ENCODE results near the gene RAB33A.
A peak's percentile ranks its signal among the peaks of the same experiment; 100 is the strongest.
"Not testable (repeated sequence)": the region's sequence is repeated elsewhere in the genome, so short reads cannot be mapped to it uniquely, and the experiment has no call there.

Gene RAB33A

DNA sequence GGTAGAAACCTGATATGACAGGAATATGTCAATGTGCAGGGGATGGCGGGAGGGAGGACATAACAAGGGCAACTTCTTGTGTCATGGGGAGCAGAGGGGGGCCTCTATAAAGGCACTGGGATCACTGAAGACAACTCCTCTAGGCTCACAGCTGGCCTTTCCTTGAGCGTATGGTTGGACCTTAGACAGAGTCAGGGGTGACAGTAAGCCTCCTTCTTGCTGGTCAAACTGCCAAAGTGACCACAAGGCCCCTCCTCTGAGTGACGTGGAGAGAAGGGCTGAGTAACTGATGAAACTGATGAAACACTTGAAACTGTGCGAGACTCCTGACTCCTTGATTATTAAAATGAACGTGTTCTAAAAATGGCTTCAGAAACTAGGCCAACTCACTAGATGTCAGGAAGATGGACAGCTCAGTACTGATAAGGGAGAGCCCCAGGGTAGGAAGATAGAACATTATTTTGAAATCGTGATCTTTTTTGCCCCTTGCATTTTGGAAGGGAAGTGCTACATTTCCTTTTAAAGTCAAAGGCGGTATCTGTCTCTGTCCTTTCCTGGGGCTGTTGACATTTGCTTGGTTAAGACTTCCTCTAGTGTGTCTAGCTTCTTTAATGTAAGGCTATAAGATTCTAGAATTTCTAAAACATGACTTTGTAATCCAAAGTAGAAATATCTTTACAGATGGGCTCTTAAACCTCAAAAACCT, 1.6 kb downstream of the RAB33A start:
- DNase-seq = peak; percentile 31

DNA sequence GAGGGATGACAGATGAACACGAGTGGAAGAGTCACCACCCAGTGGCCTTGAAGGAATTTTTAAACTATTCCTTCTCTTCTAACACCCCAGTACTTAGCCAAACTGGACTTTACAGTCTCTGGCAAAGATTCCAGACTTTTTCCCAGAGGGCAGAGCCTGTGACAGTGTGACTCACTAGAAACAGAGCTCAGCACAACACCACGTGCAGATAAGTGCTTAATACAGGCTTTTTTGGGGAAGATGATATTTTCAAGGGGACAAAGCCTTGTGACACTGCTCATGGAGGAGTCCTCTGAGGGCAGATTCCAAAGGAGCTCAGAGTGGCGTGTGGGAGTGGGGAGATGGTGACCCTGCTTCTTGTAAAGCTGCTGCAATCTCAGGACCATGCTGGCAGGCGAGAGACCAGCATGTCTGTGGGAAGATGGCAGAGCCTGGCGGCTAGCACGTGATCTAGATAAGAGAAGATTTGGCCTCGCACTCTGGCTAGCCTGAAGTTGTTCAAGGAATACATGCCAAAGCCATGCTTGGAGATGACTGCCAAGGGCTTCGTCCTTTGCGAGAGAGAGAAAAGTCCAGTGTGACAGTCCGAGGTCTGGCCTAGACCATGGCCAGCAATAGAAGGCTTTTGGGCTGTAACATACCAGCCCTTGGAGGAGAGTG, 2.4 kb downstream of the RAB33A start:
- no peak for DNase-seq

DNA sequence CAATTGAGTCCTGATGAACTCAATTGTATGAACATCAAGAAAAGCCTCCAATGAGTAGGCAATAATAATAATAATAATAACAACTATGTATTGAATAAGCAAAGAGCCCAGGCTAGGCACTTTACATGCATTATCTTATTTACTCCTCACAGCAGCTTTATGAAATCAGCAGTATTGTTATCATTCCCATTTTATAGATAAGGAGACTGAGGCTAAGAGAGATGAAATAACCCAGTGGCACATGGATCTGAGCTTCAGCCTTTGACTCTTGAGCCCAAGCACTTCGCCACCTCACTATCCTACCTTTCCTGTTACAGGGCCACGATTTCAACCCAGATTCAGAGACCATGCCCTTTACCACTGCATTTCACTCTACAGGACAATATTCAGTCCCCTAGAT, 3.2 kb downstream of the RAB33A start:
- DNase-seq = no peak

DNA sequence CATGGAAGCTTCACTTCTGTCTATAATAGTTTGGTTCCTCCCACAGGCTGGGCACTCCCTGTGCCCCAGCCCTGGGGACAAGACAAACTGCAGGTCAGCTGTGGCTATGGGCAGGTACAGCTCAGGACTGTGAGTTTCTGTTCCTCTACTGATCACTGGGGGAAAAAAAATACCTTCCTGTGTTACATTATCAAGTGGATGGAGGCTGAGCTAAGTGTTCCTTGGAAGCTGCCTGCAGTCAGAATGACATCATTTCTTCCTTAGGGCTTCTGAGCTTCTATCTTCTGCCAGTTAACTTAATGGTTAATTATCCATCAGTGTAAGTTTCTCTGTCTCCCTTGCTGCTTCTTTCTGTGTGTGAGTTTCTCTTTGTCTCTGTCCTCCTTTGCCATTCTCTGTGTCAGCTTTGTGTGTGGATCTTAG, 4.6 kb downstream of the RAB33A start:
- DNase-seq = no peak

DNA sequence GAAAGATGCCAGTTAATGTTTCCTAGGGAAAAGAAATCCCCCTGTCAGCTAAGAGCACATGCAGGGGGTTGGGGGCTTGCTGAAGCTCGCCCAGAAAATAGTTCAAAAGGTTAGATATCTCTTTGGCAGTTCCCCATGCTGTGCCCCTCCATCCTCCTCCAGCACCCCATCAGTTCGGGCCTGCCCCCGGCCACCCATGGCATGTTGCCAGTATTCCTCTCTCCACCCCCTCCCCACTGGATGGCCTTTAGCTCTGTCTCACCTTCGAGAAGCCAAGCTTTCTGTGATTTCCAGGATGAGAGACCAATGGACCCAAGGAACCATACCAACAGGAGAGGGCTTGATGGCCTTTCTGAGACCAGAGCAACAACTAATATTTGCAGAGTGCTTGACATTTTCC, 5.2 kb downstream of the RAB33A start:
- DNase-seq = no peak

DNA sequence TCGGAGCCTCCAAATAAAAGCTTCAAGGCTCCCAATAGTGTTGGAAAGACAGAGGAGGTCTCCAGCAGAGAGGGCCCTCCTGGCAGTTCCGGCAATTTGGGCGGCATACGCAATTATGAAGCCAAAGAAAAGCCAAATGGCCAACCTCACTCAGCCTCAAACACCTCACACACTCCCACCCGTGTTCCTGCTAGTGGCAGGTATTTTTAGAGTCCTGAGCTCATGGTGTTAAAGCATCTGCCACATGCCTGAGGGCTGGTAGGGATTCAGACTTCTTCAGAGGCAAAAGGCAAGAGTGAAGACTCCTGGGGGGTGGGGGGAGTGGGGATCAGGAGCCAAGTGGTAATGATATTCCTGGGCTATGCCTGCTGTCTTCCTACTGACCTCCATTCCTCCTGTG, 7.4 kb downstream of the RAB33A start:
- no peak for DNase-seq

DNA sequence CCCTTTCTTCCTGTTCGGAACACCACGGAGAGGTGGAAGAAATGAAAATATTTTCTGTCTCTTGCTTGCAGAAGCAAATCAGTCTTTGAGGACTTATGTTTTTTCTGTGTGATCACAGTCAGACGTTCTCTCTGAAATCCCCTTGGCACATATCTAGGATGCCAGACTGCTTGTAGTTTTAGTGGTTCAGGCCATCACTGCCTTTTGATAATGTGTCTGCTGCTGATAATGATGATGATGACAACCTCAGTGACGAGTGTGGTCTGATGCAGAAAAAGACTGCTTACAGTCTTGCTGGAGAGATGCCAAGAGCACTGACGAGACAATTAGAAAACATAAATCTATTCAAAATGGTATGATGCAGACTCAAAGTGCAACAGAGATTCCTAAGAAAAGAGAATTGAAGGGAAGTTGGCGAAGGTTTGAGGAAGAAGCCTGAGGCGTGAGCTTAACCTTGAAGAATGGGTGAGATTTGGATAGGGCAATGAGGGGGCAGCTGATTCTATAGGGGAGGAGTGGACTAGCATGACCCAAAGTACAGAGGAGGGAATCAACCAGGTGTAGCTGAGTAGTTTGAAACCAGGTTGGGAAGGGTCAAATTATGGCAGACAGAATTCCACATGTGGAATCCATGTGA, 7.9 kb downstream of the RAB33A start:
- DNase-seq = no peak

DNA sequence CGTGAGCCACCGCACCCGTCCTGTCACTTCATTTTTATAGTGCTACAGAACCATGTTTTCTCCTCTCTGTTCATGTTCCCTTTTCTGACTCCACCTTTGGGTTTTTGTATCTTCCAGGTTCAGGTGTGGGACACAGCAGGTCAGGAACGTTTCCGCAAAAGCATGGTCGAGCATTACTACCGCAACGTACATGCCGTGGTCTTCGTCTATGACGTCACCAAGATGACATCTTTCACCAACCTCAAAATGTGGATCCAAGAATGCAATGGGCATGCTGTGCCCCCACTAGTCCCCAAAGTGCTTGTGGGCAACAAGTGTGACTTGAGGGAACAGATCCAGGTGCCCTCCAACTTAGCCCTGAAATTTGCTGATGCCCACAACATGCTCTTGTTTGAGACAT, 12.4 kb downstream of the RAB33A start:
- DNase-seq = no peak

DNA sequence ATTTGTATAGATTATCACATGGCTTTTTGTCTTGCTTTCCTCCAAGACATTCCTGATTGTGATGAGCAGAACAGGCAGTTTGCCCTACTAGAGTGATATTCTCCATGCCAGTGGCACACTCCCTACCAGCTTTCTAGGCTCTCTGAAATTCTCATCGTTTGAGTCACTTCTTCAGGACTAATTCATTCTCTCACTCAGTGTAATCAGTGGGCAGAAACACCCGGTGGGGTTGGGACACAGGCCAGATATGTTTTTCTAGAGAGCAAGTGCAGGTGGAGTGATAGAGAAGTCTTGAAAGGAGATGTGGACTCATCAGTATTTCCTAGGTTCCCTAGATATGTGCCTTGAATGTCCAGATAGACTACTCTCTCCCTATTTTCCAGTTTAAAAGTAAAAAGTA, 13.1 kb downstream of the RAB33A start:
- DNase-seq = no peak

DNA sequence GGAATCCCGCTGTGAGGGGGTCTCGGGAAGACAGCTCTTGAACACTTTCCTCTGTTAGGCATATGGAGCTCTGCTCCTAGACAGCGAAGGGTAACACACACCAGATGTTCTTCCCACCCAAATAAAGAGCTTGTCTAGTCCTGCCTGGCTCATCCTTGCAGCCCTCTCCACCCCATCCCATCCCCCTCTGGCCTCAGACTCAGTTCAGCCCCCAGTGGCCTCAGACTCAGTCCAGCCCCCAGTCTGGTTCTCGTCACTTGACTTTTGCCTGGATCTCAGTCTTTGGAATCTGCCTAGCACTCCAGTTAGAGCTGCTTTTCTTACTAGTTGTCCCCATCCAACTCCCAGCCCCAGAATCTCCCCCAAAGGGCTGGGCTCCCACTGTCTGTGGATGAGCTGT, 14.9 kb downstream of the RAB33A start:
- DNase-seq = no peak

DNA sequence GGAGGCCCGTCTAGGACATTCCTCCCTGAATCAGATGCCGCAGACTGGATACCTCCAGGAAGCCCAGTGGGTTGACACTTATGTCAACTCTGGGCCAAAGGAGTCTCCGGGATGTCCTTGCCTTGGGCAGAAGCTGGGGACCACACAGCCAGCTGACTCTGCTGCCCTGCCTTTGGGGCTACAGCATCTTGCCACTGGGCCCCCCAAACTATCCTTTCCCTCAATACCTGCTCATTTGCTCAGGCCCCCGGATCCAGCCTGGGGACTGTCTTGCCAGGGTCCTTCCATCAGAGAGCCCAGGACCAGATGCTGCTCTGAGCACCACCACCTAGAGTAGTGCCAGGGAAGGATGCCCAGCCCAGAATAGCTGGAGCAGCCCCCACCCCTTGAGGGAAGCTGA, 19.0 kb downstream of the RAB33A start:
- DNase-seq = no peak

DNA sequence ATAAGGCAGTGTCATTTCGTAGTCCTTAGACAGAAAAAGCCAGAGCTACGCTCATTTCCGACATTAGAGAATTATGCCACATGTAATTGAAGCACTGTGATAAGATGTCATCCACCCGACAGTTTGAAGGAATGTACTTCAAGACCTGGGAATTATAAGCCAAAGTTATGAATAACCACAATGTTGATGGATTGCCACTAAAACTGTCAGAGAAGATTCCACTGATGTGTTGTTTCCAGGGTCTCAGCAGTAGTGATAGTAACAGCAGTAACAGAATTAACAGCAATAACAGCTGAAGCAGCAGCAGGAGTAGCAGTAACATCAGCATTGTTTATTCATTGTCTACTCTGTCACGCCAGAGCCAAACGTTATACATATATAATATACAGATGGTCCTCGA, 24.7 kb downstream of the RAB33A start:
- DNase-seq = no peak

DNA sequence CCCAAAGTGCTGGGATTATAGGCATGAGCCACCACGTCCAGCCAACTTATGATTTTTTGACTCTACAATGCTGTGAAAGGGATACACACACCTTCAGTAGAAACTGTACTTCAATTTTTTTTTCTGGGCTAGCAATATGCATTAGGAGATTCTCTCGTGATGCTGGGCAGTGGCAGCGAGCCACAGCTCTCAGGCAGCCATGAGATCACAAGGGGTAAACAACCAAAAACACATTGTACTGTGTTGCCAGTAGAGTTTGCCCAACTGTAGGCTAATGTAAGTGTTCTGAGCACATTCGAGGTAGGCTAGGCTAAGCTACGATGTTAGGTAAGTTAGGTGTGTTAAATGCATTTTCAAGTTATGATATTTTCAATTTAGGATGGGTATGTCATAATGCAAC, 25.7 kb downstream of the RAB33A start:
- DNase-seq = no peak

DNA sequence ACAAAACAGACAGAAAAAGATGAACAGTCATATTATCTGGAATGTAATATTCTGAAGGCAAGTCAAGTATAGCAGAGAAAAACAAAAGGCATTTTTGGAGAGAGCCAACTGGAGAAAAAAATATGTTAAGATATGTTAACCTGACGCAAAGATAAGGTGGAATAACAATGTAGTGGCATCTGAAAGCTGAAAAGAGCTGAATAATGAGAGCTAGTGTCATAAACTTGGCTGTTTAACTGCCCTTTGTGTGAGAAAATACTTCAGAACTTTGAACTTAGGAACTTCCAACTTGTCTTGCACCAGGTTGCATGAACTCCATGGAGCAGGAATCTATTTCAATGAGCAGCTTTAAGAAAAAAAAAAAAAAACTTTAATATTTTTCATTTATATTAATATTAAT, 32.9 kb downstream of the RAB33A start:
- no peak for DNase-seq

DNA sequence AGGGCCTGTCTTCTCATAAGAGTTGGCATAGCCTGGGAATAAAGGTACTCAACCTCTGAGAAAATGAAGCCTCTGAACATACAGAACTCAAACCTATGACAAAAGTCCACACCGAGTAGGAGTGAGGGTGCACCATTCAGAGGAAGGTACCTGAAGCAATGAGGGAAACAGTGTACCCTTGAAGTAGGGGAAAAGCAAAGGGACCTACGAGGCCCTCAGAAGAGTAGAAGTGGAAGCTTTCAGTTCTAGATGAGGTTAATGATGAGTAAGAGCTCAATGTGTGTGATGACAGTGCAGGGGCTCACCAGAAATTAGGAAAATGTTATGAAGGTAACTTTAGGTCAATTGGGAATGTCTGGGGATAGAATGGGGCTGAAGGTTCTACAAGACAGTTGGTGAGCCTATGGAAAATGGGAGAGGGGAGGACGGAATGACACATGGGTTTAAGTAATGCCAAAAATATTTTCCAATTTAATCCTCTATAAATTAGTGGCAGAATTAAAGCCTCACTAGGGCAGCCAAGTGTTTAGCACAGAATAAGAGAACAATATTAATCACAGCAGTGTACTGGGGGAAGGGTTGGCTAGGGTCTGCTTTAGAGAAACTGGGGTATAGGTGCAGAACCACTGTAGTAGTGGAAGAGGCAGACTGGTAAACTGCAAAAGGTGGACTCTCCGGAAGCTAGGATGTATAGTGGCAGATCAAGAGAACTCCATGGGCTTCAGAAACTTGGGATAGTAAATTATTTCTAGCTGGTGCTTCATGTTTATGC, 39.8 kb downstream of the RAB33A start:
- no peak for DNase-seq

DNA sequence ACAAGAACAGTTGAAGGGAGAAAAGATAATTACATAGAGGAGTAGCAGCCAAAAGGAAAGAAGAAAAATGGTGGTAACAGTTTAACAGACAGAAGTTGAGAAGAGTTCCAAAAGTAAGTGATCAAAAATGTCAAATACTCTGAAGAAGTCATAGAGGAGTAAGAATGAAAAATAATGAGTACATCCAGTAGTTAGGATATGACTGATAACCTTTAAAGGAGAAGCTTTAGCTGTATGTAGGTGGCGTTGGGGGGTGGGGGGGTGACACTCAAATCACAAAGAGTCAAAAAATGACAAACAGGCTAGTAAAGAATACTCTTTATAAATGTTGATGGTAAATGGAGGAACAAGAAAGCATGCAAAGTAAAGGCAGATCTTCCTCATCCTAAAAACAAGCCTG, 40.6 kb downstream of the RAB33A start:
- no peak for DNase-seq

DNA sequence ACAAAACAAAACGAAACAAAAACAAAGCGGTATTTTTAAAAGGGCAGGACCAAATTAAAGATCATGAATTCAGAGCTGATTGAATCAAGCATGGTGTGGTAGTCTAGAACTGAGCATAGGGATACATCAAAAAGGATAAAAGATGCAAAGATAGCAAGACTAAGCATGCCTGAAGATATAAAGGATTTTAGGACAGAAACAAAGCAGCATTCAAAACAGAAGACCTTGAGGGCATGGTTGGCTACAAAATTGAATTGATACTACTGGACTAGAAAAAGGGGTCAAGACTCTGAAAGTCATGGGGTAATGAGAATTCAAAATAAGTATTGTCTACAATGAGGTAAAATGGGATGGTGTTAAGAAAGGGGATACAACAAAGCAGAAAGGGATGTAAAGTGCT, 41.6 kb downstream of the RAB33A start:
- no peak for DNase-seq

DNA sequence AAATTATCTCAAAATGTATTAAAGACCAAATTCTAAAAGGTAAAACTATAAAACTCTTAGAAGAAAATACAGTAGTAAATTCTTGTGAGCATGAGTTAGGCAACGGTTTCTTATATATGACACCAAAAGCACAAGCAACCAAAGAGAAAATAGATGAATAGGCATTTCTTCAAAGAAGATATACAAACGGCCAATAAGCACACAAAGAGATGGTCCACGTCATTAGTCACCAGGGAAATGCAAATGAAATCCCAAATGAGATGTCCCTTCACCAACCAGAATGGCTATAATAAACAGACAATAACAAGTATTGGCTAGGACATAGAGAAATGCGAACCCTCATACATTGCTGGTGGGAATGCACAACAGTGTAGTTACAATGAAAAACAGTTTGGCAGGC, 44.6 kb downstream of the RAB33A start:
- no peak for DNase-seq

DNA sequence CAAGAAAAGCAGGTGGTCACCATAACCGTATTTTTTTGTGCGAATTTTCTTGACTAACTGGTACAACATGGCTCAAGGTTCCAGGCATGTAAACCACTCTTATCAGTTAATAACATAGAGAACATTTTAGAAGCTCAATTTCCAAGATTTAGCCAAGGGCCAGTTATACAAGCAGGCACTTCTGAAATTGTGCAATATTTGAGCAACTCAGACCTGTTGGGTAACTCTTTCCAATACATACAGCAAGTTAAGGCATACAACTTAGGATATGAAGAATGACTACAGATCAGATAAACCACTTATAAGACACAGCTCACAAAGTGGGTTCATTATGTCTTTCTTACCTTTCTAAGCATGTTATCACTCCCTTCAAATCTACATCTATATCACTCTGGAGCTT, 53.0 kb downstream of the RAB33A start:
- DNase-seq = no peak

DNA sequence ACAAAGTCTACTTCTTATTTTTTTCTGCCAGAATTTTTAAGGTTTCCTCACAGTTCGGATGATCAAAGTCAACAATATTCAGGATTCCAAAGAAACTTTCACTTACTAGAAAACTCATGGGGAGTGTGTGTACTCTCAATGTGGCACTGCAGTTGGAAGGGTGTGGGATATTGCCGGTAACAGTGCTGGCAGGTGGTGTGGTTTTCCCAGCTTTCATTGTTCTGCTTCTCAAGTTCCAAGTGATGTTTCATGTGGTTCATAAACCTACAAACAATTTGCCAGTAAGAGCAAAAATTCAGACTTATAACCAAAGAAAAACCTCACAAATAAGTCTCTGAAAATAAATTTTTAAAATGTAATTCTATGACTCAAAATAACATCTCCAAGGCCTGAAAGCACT, 57.1 kb downstream of the RAB33A start:
- DNase-seq = no peak

DNA sequence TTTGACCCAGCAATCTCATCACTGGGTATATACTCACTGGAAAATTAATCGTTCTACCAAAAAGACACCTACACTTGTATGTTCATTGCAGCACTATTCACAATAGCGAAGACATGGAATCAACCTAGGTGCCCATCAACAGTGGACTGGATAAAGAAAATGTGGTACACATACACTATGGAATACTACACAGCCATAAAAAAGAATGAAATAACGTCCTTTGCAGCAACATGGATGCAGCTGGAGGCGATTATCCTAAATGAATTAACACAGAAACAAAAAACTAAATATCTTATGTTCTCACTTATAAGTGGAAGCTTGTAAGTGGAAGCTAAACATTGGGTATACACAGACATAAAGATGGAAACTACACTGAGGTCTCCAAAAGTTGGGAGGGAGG, 59.4 kb downstream of the RAB33A start:
- not testable (repeated sequence) for DNase-seq

All from NK-92 treated with Interleukin-12 subunit alpha and Interleukin-12 subunit beta, amount 100 ng/mL, for 24 hours (cell line).